Neural cell (in vitro differentiated cells): ENCODE measurements around the gene COL24A1.

ENCODE experiments used
- CTCF ChIP-seq: fragments of 450-650 bp; IDR thresholded peaks from 2 replicates; pipeline ENCODE4 v1.5.1; 2014; ENCODE audit warnings: antibody characterized with exemption, mild to moderate bottlenecking, moderate library complexity; ENCODE audit not compliant: poor library complexity, severe bottlenecking
- TAF1 ChIP-seq: IDR thresholded peaks from 2 replicates; pipeline ENCODE4 v1.6.1; 2012; ENCODE audit warnings: low read depth

- TF ChIP-seq TAF1 (no peak), CTCF (no peak)
These were observed 306.3 kb downstream of the COL24A1 start for GRCh38 chr1:85850238-85850637.
